HEK293 (cell line): ENCODE data around the gene TBC1D14.

ENCODE experiments used
- RBAK ChIP-seq: fragments of 450-650 bp; formaldehyde crosslinking; IDR thresholded peaks from 2 replicates; pipeline ENCODE4 v1.5.1; 2016; ENCODE audit warnings: missing biosample characterization, missing genetic modification characterization
- ZFP37 ChIP-seq: fragments of 450-650 bp; formaldehyde crosslinking; IDR thresholded peaks from 2 replicates; pipeline ENCODE4 v1.5.1; 2016; ENCODE audit warnings: missing biosample characterization, missing genetic modification characterization
- ZIC2 ChIP-seq: fragments of 450-650 bp; formaldehyde crosslinking; IDR thresholded peaks from 2 replicates; pipeline ENCODE4 v1.5.1; 2016; ENCODE audit warnings: missing biosample characterization, missing genetic modification characterization
- ZNF184 ChIP-seq: fragments of 450-650 bp; IDR thresholded peaks from 2 replicates; pipeline ENCODE4 v1.5.1; 2018; ENCODE audit warnings: missing biosample characterization, mild to moderate bottlenecking, missing genetic modification characterization
- ZNF423 ChIP-seq: fragments of 450-650 bp; formaldehyde crosslinking; IDR thresholded peaks from 2 replicates; pipeline ENCODE4 v1.5.1; 2016; ENCODE audit warnings: missing biosample characterization, missing genetic modification characterization
- ZNF426 ChIP-seq: fragments of 450-650 bp; formaldehyde crosslinking; IDR thresholded peaks from 2 replicates; pipeline ENCODE4 v1.5.1; 2017; ENCODE audit warnings: missing biosample characterization, missing genetic modification characterization, mild to moderate bottlenecking, inconsistent platforms, moderate library complexity
- ZNF473 ChIP-seq: fragments of 450-650 bp; formaldehyde crosslinking; IDR thresholded peaks from 2 replicates; pipeline ENCODE4 v1.5.1; 2017; ENCODE audit warnings: missing biosample characterization, missing genetic modification characterization
- ZNF768 ChIP-seq: fragments of 450-650 bp; formaldehyde crosslinking; IDR thresholded peaks from 2 replicates; pipeline ENCODE4 v1.5.1; 2018; ENCODE audit warnings: missing biosample characterization, mild to moderate bottlenecking, missing genetic modification characterization
- TF ChIP-seq, protein P1 (sequence below): fragments of 450-650 bp; formaldehyde crosslinking; IDR thresholded peaks from 2 replicates; pipeline ENCODE4 v1.5.1; 2016; ENCODE audit warnings: missing biosample characterization, missing genetic modification characterization
- TF ChIP-seq, protein P2 (sequence below): fragments of 450-650 bp; formaldehyde crosslinking; IDR thresholded peaks from 2 replicates; pipeline ENCODE4 v1.5.1; 2016; ENCODE audit warnings: missing biosample characterization, missing genetic modification characterization
- TF ChIP-seq, protein P3 (sequence below): fragments of 450-650 bp; formaldehyde crosslinking; IDR thresholded peaks from 2 replicates; pipeline ENCODE4 v1.5.1; 2016; ENCODE audit warnings: missing biosample characterization, missing genetic modification characterization, low read depth
- TF ChIP-seq, protein P4 (sequence below): fragments of 450-650 bp; formaldehyde crosslinking; IDR thresholded peaks from 2 replicates; pipeline ENCODE4 v1.5.1; 2016; ENCODE audit warnings: missing biosample characterization, missing genetic modification characterization

DNA sequence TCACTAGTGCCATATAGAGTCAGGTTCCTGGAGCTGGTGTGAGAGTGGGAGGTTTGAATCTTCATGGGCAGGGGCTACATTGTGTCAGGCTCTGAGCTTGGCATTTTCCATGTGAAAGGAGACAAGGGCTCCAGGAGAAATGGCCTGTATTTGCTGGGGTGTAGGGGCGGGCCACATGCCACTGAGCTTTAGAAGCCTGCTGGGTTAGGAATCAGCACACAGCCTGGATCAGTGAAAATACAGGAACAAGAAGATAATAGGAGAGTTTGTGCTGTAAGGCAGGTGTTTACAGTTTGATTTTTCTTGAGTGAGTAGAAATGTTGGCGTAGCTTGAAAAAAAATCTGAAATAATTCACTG is 35.4 kb downstream of the TBC1D14 start:
- TF ChIP-seq ZFP37 (tag by site-specific recombination), result no peak
- TF ChIP-seq, protein P1, sequence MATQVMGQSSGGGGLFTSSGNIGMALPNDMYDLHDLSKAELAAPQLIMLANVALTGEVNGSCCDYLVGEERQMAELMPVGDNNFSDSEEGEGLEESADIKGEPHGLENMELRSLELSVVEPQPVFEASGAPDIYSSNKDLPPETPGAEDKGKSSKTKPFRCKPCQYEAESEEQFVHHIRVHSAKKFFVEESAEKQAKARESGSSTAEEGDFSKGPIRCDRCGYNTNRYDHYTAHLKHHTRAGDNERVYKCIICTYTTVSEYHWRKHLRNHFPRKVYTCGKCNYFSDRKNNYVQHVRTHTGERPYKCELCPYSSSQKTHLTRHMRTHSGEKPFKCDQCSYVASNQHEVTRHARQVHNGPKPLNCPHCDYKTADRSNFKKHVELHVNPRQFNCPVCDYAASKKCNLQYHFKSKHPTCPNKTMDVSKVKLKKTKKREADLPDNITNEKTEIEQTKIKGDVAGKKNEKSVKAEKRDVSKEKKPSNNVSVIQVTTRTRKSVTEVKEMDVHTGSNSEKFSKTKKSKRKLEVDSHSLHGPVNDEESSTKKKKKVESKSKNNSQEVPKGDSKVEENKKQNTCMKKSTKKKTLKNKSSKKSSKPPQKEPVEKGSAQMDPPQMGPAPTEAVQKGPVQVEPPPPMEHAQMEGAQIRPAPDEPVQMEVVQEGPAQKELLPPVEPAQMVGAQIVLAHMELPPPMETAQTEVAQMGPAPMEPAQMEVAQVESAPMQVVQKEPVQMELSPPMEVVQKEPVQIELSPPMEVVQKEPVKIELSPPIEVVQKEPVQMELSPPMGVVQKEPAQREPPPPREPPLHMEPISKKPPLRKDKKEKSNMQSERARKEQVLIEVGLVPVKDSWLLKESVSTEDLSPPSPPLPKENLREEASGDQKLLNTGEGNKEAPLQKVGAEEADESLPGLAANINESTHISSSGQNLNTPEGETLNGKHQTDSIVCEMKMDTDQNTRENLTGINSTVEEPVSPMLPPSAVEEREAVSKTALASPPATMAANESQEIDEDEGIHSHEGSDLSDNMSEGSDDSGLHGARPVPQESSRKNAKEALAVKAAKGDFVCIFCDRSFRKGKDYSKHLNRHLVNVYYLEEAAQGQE (tag by site-specific recombination), result no peak
- TF ChIP-seq, protein P2, sequence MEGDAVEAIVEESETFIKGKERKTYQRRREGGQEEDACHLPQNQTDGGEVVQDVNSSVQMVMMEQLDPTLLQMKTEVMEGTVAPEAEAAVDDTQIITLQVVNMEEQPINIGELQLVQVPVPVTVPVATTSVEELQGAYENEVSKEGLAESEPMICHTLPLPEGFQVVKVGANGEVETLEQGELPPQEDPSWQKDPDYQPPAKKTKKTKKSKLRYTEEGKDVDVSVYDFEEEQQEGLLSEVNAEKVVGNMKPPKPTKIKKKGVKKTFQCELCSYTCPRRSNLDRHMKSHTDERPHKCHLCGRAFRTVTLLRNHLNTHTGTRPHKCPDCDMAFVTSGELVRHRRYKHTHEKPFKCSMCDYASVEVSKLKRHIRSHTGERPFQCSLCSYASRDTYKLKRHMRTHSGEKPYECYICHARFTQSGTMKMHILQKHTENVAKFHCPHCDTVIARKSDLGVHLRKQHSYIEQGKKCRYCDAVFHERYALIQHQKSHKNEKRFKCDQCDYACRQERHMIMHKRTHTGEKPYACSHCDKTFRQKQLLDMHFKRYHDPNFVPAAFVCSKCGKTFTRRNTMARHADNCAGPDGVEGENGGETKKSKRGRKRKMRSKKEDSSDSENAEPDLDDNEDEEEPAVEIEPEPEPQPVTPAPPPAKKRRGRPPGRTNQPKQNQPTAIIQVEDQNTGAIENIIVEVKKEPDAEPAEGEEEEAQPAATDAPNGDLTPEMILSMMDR (tag by site-specific recombination), result no peak
- TF ChIP-seq, protein P3, sequence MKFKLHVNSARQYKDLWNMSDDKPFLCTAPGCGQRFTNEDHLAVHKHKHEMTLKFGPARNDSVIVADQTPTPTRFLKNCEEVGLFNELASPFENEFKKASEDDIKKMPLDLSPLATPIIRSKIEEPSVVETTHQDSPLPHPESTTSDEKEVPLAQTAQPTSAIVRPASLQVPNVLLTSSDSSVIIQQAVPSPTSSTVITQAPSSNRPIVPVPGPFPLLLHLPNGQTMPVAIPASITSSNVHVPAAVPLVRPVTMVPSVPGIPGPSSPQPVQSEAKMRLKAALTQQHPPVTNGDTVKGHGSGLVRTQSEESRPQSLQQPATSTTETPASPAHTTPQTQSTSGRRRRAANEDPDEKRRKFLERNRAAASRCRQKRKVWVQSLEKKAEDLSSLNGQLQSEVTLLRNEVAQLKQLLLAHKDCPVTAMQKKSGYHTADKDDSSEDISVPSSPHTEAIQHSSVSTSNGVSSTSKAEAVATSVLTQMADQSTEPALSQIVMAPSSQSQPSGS, result no peak
- TF ChIP-seq, protein P4, sequence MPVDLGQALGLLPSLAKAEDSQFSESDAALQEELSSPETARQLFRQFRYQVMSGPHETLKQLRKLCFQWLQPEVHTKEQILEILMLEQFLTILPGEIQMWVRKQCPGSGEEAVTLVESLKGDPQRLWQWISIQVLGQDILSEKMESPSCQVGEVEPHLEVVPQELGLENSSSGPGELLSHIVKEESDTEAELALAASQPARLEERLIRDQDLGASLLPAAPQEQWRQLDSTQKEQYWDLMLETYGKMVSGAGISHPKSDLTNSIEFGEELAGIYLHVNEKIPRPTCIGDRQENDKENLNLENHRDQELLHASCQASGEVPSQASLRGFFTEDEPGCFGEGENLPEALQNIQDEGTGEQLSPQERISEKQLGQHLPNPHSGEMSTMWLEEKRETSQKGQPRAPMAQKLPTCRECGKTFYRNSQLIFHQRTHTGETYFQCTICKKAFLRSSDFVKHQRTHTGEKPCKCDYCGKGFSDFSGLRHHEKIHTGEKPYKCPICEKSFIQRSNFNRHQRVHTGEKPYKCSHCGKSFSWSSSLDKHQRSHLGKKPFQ (tag by site-specific recombination), result no peak
- TF ChIP-seq ZNF768 (tag by site-specific recombination), result no peak
- no peak for TF ChIP-seq ZNF184 (tag by site-specific recombination)
- TF ChIP-seq ZNF423 (tag by site-specific recombination), result no peak
- TF ChIP-seq ZNF473 (tag by site-specific recombination), result no peak
- no peak for TF ChIP-seq ZIC2 (tag by site-specific recombination)
- no peak for TF ChIP-seq ZNF426
- TF ChIP-seq RBAK (tag by site-specific recombination), result no peak
